Breast epithelium (tissue), 4 donors: ENCODE measurements around the gene VSIG8. TPM values are rescaled to one million over a fixed set of nuclear protein-coding genes. Genes with fewer than 3 reads are reported as not detected.

ENCODE experiments used
- DNase-seq, 2 donors: peaks; one replicate each; pipeline ENCODE4 v3.0.0-alpha.2; 2019; ENCODE audit warnings: low spot score in 2 of 2
- H3K27ac ChIP-seq, 2 donors: fragments of 200-600 bp; sonication (generic) in 1 of 2; one replicate each; pipeline ENCODE4 v1.5.1; 2016 to 2019; ENCODE audit warnings: mild to moderate bottlenecking in 1 of 2
- H3K27me3 ChIP-seq, 2 donors: fragments of 200-600 bp; sonication (generic) in 1 of 2; one replicate each; pipeline versions ENCODE4 v1.5.1 to v1.6.0; 2017 to 2019; ENCODE audit warnings: control low read depth in 1 of 2, mild to moderate bottlenecking in 1 of 2
- H3K36me3 ChIP-seq: fragments of 200-600 bp; one replicate; pipeline ENCODE4 v1.5.1; 2019
- H3K4me1 ChIP-seq, 2 donors: fragments of 200-600 bp; sonication (generic); one replicate each; pipeline ENCODE4 v1.5.1; 2016 to 2019; ENCODE audit warnings: control low read depth in 1 of 2
- H3K4me3 ChIP-seq, 3 donors: fragments of 200-600 bp; sonication (generic); 1 replicate in 2 of 3; 2 replicates in 1 of 3; pipeline ENCODE4 v1.5.1; 2016 to 2019; ENCODE audit warnings: mild to moderate bottlenecking in 3 of 3, moderate library complexity in 2 of 3
- H3K9me3 ChIP-seq, 2 donors: fragments of 200-600 bp; sonication (generic) in 1 of 2; one replicate each; pipeline ENCODE4 v1.5.1; 2016 to 2019; ENCODE audit warnings: control low read depth in 1 of 2
- POLR2A ChIP-seq: fragments of 450-650 bp; IDR thresholded peaks from one replicate; pipeline ENCODE4 v1.6.1; 2016; ENCODE audit warnings: antibody characterized with exemption, mild to moderate bottlenecking, moderate library complexity
- POLR2AphosphoS5 ChIP-seq, 3 donors: sonication (generic); formaldehyde crosslinking; IDR thresholded peaks; one replicate each; pipeline ENCODE4 v1.6.1; 2017; ENCODE audit warnings: antibody characterized with exemption in 3 of 3
- intact Hi-C: fragments of 100-400 bp; cut with DNase I; formaldehyde crosslinking; loops from one replicate; pipeline ENCODE4 v1.15.1; 2023; ENCODE audit warnings: low total_unique reads
- total RNA-seq, 3 donors: library from RNA; depleted of rRNA; stranded (reverse); fragments of >200 nt; gene quantifications; one replicate each; pipeline ENCODE4 v1.1.0, GENCODE V29; 2016
- TF ChIP-seq, protein P1 (sequence below), 3 donors: fragments of 450-650 bp; IDR thresholded peaks; one replicate each; pipeline ENCODE4 v1.5.1; 2016 to 2017; ENCODE audit warnings: antibody characterized with exemption in 3 of 3, mild to moderate bottlenecking in 3 of 3, moderate library complexity in 3 of 3

VSIG8 gene
- total RNA-seq, 3 donors from 2014 or later, result 0.15 to 0.16 TPM; not detected in 1

DNA sequence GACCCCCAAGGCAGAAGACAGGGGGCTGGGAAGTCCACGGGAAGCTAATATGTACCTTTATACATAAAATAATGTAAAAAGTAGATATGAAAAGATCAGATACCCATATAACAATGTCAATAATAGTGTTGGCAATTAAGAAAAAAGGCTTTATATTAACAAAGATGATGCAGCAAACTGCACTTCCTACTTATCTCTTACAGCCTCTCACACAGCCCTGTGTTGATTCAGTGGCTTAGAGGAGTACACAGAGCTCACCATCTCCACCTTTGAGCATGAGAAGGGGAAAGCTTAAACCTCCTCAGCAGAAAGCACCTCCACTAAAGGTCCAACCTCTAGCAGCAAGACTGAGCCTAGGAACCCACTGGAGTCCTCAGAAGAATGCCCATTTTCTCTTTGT, 7.2 kb upstream of the VSIG8 start:
- H3K4me3 ChIP-seq, result no peak overlapping the region
- H3K36me3 ChIP-seq, result no peaks in the 10 kb centered on the region
- TF ChIP-seq POLR2A (no peak), POLR2AphosphoS5 (IDR thresholded peaks at IDR 0.05) (no peak)
- TF ChIP-seq, protein P1, sequence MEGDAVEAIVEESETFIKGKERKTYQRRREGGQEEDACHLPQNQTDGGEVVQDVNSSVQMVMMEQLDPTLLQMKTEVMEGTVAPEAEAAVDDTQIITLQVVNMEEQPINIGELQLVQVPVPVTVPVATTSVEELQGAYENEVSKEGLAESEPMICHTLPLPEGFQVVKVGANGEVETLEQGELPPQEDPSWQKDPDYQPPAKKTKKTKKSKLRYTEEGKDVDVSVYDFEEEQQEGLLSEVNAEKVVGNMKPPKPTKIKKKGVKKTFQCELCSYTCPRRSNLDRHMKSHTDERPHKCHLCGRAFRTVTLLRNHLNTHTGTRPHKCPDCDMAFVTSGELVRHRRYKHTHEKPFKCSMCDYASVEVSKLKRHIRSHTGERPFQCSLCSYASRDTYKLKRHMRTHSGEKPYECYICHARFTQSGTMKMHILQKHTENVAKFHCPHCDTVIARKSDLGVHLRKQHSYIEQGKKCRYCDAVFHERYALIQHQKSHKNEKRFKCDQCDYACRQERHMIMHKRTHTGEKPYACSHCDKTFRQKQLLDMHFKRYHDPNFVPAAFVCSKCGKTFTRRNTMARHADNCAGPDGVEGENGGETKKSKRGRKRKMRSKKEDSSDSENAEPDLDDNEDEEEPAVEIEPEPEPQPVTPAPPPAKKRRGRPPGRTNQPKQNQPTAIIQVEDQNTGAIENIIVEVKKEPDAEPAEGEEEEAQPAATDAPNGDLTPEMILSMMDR (IDR thresholded peaks at IDR 0.05), result no peak
- intact Hi-C loops, result no loop called here
- H3K9me3 ChIP-seq, result no peaks in the 10 kb centered on the region
- H3K27ac ChIP-seq, result no peak overlapping the region
- no peaks in the 10 kb centered on the region for H3K27me3 ChIP-seq
- H3K4me1 ChIP-seq, result peaks cover 2 to 15% of the 10 kb centered on the region in 2 donors
- DNase-seq, result no peak

DNA sequence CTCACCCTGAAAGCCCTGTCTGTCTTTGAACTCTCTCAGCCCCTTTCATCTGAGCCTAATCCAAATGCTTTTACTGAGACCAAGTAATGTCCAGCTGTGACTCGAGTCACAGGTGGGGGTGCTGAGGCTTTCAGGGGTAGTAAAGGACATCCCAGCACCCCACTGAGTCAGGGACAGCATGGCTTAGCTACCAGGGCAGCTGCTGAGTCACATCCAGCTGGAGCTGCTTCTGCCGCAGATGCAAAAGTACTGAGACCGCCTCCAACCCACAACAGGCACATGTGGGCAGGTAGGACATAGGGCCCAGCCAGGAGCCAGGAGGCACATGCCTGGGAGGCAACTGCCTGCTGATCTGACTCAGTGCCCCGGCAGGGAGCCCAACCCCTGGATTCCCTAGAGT, 6.7 kb upstream of the VSIG8 start:
- Histone ChIP-seq H3K4me1 (peaks cover 2 to 15% of the 10 kb centered on the region in 2 donors), H3K9me3 (no peaks in the 10 kb centered on the region), H3K27me3 (no peaks in the 10 kb centered on the region), H3K36me3 (no peaks in the 10 kb centered on the region), H3K4me3 (no peak overlapping the region), H3K27ac (peak overlapping the region in 1 of 2 donors; percentile 71)
- DNase-seq, result no peak
- TF ChIP-seq POLR2A, result no peak
- TF ChIP-seq, protein P1 (IDR thresholded peaks at IDR 0.05), result no peak
- TF ChIP-seq POLR2AphosphoS5 (IDR thresholded peaks at IDR 0.05), result no peak
- intact Hi-C loops, result no loop called here

DNA sequence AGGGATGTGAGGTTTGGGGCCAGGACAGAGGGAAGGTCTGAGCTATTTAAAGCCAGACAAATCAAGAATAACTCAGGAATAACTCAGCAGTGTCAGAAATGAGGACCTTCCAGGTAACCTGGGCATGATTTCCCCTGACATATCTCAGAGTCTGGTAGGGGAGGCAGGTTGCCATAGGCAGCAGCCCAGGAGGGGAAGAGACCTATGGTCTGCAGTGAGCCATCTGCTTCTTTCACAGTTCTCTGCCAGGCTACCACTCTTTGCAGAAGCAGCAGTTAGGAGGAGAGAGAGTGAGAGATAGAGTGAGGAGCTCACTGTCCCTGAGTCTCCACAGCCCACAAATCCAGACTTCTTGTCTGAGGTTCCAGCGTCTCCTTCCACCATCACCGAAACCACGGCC, 6.3 kb upstream of the VSIG8 start:
- peak overlapping the region in 1 of 2 donors; percentile 71 for H3K27ac ChIP-seq
- no peak overlapping the region for H3K4me3 ChIP-seq
- no peaks in the 10 kb centered on the region for H3K9me3 ChIP-seq
- no peak for DNase-seq
- no peaks in the 10 kb centered on the region for H3K36me3 ChIP-seq
- H3K4me1 ChIP-seq, result peaks cover 2 to 15% of the 10 kb centered on the region in 2 donors
- H3K27me3 ChIP-seq, result no peaks in the 10 kb centered on the region
- intact Hi-C loops, result no loop called here
- TF ChIP-seq POLR2A (no peak), POLR2AphosphoS5 (IDR thresholded peaks at IDR 0.05) (no peak)
- TF ChIP-seq, protein P1 (IDR thresholded peaks at IDR 0.05), result no peak

DNA sequence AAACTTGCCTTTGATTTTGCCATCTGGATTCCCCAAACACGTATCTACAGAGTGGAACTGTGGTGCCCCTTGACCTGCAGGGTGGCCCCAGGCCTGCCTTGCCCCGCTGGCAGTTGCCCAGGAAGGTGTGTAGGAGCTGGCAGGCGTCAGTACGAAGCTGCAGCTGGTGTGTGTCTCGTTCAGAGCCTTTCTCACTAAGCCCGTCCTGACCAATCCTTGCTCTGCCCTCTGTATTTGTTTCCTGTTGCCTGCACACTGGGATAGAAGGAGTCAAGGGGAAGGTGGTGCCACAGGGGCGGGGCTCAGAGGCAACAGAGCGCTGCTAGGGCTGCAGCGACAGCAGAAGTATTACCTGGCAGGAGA, 5.2 kb upstream of the VSIG8 start:
- TF ChIP-seq POLR2A (no peak), POLR2AphosphoS5 (IDR thresholded peaks at IDR 0.05) (no peak)
- TF ChIP-seq, protein P1 (IDR thresholded peaks at IDR 0.05), result no peak
- Histone ChIP-seq H3K27ac (peak overlapping the region; percentile 71 to 88), H3K9me3 (no peaks in the 10 kb centered on the region), H3K4me3 (no peak overlapping the region), H3K4me1 (peaks cover 2 to 15% of the 10 kb centered on the region in 2 donors), H3K36me3 (no peaks in the 10 kb centered on the region), H3K27me3 (no peaks in the 10 kb centered on the region)
- intact Hi-C loops, result no loop called here
- peak; percentile 62 to 70 for DNase-seq

DNA sequence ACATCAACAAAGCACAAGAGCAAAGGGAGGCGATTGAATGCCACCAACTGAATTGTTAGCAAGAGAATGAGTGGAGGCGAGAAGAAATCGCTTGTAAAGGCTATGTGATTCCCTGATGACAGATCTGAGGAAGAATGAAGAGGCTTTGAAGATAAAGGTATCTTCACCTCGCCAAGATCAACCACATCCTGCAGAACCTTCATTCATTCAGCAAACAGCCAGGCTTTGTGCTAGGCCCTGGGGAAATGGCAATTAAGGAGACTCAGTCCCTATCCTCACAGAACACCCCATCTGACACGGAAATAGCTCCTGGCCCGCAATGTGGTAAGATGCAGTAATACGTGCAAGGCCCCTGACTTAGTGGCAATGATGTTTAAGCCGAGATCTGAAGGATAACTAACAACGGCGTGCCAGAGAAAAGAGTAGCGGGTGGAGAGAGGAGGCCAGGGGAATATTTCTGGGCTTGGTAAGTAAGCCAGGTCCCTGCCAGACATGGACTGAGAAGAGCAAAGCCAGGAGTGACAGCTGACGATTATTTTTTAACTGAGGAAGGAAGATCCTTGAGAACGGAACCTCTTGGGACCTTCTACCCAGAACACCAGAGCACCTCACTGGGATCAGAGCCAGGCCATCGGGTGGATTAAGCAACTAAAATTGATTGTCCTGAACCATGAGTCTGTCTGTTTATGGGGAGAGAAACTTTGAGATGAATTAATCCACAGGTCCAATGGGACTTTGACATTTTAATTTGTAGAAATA, 4.6 kb upstream of the VSIG8 start:
- peak overlapping the region; percentile 71 to 88 for H3K27ac ChIP-seq
- no peaks in the 10 kb centered on the region for H3K27me3 ChIP-seq
- no peak overlapping the region for H3K4me3 ChIP-seq
- TF ChIP-seq POLR2AphosphoS5 (IDR thresholded peaks at IDR 0.05) (no peak), POLR2A (no peak)
- TF ChIP-seq, protein P1 (IDR thresholded peaks at IDR 0.05), result no peak
- DNase-seq, result no peak
- peaks cover 2 to 15% of the 10 kb centered on the region in 2 donors for H3K4me1 ChIP-seq
- no peaks in the 10 kb centered on the region for H3K36me3 ChIP-seq
- intact Hi-C loops, result no loop called here
- H3K9me3 ChIP-seq, result no peaks in the 10 kb centered on the region
